GM12801 (cell line): Measurements from ENCODE around the gene TCL1A.

ENCODE experiments used
- CTCF ChIP-seq: IDR thresholded peaks from one replicate; pipeline ENCODE4 v1.5.1; 2011; ENCODE audit warnings: control low read depth; ENCODE audit not compliant: insufficient read length; ENCODE audit errors: extremely low read depth

Gene TCL1A

DNA sequence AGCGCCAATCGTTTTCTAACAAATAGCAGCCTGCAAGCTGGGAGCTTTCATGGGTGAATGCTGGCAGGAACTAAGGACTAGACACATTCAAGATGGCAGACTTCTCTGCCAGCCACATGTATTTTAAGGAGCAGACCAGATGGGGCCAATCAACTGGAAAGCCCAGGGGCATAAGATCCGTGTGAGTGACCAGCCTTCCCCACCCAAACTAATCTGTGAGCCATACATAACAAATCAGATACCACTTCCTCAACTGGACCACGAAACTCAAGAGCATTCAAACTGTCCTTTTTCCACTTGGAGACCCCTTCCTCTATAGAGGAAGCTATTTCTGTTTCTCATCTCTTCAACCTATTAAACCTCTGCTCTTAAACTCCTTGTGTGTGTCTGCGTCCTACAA lies 18.0 kb downstream of the TCL1A start:
- TF ChIP-seq CTCF = no peak

- TF ChIP-seq CTCF = no peak
Observed at GRCh38 chr14:95695051-95695450, 18.9 kb downstream of the TCL1A start.

- no peak for TF ChIP-seq CTCF
Observed at GRCh38 chr14:95692109-95692508, 21.8 kb downstream of the TCL1A start.

DNA sequence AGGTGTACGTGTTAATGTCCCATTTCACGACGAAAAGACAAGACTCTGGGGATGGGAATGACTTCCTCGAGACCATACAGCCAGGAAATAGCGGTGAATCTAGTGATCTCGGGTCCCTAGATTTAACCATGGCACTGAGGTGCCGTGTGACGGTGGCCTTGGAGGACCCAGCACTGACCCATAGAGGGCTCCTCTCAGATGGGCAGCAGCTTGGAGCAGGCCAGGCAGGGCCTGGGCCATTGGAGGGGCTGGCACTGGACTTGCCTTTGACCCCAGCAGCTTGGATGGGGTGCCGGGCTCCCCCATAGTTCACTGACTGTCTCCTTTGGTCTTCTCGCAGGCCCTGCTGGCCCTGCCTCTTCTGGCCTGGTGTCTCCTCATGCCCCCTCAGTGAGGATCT lies 22.3 kb downstream of the TCL1A start:
- no peak for TF ChIP-seq CTCF

DNA sequence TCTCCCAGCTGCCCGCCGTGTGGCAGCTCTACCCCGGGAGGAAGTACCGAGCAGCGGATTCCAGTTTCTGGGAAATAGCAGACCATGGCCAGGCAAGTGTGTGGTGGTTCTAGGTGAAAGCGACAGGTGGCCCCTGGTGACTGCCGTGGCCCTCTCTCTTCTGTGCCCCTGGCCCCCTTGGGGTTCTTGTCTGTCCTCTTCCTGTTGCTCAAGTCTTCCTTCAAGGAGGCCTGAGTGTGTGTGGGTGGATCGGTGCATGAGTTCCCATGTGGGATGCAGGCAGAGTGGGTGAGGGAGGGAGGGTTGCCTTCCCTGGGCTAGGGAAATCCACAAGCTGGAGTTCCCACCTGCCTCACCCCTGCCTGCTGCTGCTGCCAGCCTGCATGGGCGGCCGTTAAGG lies 23.1 kb downstream of the TCL1A start:
- no peak for TF ChIP-seq CTCF

DNA sequence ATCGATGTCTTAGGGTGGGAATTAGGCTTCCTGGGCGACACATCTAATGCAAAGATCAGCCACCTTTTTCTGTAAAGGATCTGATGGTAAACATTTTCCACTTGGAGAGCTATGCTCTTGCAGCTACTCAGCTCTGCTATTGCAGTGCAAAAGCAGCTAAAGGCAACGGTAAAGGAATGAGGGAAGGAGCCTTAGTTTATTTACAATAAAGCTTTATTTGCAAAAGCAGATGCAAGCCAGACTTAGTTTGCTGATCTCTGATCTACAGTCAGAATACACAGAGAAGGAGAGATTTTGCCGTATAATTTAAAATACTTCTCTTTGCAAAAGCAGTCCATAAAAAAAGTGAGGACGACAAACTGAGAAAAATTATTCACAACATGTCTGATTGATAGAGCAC lies 24.5 kb downstream of the TCL1A start:
- TF ChIP-seq CTCF = no peak

DNA sequence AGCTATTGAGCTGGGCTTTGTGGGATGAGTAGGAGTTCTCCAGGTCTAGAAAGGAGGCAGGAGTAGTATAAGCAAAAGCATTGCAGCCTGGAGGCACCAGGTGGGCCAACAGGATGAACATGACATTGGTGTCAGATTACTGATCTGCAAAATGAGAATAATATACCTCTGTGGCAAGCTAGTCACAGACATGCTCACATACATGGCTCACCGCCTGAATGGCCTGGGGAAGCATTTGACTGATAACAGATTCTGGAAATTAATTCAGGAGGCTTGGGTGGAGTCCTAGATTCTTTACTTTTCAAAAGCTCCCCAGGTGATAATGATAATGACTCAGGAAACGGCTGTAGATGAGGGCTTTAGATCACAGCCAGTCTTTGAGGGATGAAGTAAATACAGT lies 27.0 kb downstream of the TCL1A start:
- no peak for TF ChIP-seq CTCF
